Mesenteric fat pad (tissue), 1 donor: ENCODE results near the gene OLIG2. TPM values are rescaled to one million over a fixed set of nuclear protein-coding genes. Genes with fewer than 3 reads are reported as not detected.

Experiments used
- DNase-seq: peaks from one replicate; pipeline ENCODE4 v3.0.0-alpha.2; 2020; ENCODE audit warnings: low spot score
- total RNA-seq: library from RNA; stranded (reverse); fragmentation: NEBNext Ultra II Directional; extraction: Animal tissue kit (Norgen Biotek cat#: 25700); gene quantifications from one replicate; pipeline ENCODE4 v1.2.1, GENCODE V29; 2021
- donor health status: DM: yes; HTN: yes; CAD: no.

Gene OLIG2
- total RNA-seq, 1 donor from 2014 or later: not detected

DNA sequence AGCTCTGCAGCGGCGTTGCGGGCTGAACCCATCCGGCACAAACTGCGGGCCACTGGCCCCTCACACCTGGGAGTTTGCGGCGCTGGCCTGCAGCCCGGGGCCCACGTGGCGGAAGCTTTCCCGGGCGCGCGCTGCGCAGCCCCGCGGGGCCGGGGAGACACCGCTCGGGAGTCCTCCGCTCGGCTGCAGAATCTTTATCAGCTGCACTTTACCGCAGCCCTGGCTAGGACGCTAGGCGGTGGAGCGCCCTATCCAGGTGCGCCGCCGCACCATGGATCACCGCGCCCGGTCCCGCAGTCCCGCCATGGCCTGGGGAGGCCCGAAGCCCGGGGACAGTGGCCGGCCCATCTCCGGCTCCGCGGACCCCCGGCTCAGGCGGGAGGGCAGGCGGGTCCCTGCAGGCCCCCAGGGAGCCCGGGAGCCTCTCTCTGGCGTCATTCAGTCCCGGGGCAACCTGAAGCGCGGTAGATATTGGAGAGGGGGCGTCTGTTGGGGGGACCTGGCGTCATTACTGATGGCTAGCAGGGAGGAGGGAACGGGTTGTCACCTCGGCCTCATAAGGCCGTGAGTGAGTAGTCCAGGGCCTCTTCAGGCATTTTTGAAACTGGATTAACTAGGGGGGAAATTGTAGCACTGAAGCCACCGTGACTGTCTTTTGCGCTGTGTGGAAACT lies 5.7 kb upstream of the OLIG2 start:
- DNase-seq: no peak

DNA sequence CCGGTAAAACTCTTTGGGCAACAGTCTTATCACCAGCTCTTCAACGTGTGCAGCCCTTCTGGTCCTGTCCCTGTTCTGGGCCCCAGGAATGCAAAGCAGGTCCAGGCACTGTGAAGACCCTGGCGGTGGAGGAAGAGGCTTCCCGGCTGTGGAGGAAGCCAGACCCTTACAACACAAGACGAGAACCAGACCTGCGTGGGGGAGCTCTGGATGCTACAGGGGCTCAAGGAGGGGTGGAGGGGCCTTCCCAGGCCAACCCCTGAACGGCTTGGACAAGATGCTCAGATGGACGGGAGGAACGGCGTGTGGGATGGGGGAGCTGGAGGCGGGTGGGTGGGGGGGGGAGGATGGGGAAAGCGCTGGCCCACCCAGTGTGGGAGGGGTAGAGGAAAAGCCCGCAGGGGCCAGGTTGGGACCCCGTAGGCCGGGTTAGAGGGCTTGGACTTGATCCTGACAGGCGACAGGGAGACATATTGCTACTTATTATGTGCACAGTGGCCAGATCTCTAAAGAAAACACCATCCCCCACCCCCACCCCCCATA lies 5.1 kb upstream of the OLIG2 start:
- no peak for DNase-seq

DNA sequence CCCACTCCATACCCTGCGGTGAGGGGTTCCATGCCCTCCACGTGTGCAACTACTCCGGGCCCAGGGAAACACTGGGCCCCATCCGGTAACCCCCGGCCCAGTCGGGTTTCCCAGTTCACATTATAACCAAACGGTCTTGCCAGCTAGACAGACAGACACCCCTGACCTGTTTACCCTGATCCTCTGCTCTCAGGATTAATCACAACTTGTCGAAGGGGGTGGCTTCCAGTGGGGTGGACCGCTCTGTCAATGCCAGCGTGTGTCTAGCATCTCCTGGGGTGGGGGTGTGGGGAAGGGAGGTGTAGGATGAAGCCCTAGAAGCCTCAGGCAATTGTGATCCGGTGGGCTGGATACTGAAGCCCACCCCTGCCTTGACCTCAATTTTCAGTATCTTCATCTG lies 4.6 kb upstream of the OLIG2 start:
- DNase-seq: no peak

DNA sequence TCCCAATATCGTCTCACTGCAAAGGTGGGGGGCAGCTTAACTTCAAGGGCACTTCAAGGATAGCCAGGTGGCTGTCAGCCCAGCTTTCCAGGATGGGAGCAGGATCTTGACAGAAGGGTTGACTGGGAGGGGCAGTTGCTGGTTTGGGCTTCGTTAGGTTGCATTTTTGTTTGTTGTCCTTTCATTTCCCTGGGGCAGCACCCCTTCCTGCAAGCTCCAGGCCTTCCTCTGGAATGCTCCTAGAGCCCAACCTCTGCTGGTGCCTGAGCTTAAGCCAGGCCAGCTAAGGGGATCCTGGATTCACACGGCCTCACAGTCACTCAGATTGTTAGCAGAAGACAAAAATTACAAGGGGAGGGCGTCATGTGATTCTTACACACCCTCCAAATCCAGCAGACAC lies 4.1 kb upstream of the OLIG2 start:
- no peak for DNase-seq

DNA sequence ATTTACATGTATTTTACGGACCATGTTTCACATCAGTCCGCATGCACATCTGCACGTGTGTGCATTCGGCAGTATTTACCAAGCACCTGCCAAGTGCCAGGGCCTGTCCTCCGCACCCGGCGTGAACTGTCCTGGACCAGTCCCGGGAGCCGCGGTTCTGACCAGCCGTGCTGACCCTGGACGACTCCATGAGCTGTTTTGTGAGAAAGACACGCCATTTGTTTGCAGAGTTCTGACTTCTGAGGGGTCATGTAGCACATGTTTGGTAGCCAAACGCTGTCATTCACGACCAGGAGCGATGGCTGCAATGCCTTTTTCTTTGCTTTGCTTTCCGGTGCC lies 3.3 kb upstream of the OLIG2 start:
- no peak for DNase-seq

DNA sequence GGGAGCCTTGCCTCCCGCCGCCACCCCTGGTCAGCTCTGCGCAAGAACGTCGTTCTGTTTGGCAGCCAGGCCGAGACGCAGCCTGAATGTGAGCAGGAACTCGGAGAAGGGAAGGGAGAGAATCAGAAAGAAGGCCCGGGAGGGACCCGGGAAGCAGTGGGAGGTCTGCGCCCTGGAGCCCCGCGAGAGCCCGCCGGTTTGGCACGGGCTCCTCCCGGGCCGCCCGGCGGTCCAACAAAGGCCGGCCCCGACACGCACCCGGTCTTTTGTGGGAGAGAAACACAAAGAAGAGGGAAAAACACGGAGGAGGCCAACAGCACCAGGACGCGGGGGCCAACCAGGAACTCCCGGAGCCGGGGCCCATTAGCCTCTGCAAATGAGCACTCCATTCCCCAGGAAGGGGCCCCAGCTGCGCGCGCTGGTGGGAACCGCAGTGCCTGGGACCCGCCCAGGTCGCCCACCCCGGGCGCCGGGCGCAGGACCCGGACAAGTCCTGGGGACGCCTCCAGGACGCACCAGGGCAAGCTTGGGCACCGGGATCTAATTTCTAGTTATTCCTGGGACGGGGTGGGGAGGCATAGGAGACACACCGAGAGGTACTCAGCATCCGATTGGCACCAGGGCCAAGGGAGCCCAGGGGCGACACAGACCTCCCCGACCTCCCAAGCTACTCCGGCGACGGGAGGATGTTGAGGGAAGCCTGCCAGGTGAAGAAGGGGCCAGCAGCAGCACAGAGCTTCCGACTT lies 2.7 kb upstream of the OLIG2 start:
- no peak for DNase-seq

DNA sequence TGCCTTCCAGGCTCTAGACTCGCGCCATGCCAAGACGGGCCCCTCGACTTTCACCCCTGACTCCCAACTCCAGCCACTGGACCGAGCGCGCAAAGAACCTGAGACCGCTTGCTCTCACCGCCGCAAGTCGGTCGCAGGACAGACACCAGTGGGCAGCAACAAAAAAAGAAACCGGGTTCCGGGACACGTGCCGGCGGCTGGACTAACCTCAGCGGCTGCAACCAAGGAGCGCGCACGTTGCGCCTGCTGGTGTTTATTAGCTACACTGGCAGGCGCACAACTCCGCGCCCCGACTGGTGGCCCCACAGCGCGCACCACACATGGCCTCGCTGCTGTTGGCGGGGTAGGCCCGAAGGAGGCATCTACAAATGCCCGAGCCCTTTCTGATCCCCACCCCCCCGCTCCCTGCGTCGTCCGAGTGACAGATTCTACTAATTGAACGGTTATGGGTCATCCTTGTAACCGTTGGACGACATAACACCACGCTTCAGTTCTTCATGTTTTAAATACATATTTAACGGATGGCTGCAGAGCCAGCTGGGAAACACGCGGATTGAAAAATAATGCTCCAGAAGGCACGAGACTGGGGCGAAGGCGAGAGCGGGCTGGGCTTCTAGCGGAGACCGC lies 2.0 kb upstream of the OLIG2 start:
- no peak for DNase-seq

DNA sequence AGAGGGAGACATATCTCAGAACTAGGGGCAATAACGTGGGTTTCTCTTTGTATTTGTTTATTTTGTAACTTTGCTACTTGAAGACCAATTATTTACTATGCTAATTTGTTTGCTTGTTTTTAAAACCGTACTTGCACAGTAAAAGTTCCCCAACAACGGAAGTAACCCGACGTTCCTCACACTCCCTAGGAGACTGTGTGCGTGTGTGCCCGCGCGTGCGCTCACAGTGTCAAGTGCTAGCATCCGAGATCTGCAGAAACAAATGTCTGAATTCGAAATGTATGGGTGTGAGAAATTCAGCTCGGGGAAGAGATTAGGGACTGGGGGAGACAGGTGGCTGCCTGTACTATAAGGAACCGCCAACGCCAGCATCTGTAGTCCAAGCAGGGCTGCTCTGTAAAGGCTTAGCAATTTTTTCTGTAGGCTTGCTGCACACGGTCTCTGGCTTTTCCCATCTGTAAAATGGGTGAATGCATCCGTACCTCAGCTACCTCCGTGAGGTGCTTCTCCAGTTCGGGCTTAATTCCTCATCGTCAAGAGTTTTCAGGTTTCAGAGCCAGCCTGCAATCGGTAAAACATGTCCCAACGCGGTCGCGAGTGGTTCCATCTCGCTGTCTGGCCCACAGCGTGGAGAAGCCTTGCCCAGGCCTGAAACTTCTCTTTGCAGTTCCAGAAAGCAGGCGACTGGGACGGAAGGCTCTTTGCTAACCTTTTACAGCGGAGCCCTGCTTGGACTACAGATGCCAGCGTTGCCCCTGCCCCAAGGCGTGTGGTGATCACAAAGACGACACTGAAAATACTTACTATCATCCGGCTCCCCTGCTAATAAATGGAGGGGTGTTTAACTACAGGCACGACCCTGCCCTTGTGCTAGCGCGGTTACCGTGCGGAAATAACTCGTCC lies 1.3 kb upstream of the OLIG2 start:
- DNase-seq: no peak

DNA sequence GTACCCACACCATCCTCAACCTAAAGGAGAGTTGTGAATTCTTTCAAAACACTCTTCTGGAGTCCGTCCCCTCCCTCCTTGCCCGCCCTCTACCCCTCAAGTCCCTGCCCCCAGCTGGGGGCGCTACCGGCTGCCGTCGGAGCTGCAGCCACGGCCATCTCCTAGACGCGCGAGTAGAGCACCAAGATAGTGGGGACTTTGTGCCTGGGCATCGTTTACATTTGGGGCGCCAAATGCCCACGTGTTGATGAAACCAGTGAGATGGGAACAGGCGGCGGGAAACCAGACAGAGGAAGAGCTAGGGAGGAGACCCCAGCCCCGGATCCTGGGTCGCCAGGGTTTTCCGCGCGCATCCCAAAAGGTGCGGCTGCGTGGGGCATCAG lies 638 bp upstream of the OLIG2 start:
- DNase-seq: no peak

DNA sequence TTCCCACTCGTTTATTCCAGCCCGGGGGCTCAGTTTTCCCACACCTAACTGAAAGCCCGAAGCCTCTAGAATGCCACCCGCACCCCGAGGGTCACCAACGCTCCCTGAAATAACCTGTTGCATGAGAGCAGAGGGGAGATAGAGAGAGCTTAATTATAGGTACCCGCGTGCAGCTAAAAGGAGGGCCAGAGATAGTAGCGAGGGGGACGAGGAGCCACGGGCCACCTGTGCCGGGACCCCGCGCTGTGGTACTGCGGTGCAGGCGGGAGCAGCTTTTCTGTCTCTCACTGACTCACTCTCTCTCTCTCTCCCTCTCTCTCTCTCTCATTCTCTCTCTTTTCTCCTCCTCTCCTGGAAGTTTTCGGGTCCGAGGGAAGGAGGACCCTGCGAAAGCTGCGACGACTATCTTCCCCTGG lies 716 bp downstream of the OLIG2 start:
- no peak for DNase-seq

DNA sequence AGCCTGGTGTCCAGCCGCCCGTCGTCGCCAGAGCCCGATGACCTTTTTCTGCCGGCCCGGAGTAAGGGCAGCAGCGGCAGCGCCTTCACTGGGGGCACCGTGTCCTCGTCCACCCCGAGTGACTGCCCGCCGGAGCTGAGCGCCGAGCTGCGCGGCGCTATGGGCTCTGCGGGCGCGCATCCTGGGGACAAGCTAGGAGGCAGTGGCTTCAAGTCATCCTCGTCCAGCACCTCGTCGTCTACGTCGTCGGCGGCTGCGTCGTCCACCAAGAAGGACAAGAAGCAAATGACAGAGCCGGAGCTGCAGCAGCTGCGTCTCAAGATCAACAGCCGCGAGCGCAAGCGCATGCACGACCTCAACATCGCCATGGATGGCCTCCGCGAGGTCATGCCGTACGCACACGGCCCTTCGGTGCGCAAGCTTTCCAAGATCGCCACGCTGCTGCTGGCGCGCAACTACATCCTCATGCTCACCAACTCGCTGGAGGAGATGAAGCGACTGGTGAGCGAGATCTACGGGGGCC lies 1.2 kb downstream of the OLIG2 start:
- no peak for DNase-seq

DNA sequence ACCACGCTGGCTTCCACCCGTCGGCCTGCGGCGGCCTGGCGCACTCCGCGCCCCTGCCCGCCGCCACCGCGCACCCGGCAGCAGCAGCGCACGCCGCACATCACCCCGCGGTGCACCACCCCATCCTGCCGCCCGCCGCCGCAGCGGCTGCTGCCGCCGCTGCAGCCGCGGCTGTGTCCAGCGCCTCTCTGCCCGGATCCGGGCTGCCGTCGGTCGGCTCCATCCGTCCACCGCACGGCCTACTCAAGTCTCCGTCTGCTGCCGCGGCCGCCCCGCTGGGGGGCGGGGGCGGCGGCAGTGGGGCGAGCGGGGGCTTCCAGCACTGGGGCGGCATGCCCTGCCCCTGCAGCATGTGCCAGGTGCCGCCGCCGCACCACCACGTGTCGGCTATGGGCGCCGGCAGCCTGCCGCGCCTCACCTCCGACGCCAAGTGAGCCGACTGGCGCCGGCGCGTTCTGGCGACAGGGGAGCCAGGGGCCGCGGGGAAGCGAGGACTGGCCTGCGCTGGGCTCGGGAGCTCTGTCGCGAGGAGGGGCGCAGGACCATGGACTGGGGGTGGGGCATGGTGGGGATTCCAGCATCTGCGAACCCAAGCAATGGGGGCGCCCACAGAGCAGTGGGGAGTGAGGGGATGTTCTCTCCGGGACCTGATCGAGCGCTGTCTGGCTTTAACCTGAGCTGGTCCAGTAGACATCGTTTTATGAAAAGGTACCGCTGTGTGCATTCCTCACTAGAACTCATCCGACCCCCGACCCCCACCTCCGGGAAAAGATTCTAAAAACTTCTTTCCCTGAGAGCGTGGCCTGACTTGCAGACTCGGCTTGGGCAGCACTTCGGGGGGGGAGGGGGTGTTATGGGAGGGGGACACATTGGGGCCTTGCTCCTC lies 1.9 kb downstream of the OLIG2 start:
- no peak for DNase-seq

DNA sequence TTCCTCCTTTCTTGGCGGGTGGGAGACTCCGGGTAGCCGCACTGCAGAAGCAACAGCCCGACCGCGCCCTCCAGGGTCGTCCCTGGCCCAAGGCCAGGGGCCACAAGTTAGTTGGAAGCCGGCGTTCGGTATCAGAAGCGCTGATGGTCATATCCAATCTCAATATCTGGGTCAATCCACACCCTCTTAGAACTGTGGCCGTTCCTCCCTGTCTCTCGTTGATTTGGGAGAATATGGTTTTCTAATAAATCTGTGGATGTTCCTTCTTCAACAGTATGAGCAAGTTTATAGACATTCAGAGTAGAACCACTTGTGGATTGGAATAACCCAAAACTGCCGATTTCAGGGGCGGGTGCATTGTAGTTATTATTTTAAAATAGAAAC lies 2.5 kb downstream of the OLIG2 start:
- no peak for DNase-seq

DNA sequence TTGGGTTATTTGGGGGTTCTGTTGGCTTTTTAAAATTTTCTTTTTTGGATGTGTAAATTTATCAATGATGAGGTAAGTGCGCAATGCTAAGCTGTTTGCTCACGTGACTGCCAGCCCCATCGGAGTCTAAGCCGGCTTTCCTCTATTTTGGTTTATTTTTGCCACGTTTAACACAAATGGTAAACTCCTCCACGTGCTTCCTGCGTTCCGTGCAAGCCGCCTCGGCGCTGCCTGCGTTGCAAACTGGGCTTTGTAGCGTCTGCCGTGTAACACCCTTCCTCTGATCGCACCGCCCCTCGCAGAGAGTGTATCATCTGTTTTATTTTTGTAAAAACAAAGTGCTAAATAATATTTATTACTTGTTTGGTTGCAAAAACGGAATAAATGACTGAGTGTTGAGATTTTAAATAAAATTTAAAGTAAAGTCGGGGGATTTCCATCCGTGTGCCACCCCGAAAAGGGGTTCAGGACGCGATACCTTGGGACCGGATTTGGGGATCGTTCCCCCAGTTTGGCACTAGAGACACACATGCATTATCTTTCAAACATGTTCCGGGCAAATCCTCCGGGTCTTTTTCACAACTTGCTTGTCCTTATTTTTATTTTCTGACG lies 3.1 kb downstream of the OLIG2 start:
- DNase-seq: peak; percentile 75

DNA sequence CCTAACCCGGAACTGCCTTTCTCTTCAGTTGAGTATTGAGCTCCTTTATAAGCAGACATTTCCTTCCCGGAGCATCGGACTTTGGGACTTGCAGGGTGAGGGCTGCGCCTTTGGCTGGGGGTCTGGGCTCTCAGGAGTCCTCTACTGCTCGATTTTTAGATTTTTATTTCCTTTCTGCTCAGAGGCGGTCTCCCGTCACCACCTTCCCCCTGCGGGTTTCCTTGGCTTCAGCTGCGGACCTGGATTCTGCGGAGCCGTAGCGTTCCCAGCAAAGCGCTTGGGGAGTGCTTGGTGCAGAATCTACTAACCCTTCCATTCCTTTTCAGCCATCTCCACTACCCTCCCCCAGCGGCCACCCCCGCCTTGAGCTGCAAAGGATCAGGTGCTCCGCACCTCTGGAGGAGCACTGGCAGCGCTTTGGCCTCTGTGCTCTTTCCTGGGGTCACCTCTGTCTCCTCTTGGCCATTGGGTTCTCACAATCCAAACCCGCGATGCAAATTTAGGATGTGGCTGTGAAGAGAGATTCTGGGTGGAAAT lies 3.7 kb downstream of the OLIG2 start:
- no peak for DNase-seq

DNA sequence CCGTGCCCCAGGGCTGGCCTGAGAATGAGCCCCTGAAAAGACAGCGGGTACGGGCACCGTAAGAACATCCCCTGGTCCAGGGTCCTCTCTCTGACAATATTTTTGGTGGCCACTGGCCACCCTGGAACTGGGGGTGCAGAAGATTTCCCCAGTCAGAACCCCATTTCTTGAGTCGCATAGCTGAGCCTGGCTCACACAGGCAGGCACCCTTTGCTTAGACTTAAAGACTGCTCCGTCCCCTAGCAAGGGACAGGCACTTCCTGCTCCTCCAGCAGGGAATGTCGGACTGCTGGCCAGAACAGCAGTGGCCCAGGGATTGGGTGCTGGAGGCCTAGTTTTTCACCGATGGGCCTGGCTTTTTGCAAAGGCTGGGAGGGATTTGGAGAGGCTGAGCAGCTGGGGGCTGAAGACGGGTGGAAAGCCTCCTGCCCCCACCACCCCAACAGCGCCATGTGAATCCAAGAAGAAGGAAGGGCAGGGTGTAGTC lies 4.3 kb downstream of the OLIG2 start:
- DNase-seq: no peak

DNA sequence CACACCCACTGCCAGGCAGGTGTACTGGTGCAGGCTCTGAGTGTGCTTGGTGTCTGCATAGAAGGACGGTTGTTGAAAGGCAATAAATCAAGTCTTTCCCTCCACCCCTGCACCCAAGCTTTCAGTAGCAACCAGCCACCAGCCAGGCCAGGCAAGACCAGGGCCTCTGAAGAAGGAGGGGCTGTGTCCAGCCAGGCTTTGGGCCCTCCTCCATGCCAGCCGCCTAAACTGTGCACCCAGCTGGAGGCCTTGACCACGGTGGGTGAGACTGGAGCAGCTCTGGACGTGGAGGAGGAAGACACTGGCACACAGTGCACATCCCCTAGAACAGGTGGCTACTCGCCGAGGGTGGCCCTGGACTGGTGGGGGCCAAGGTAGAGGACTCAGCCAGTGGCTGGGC lies 4.9 kb downstream of the OLIG2 start:
- no peak for DNase-seq

DNA sequence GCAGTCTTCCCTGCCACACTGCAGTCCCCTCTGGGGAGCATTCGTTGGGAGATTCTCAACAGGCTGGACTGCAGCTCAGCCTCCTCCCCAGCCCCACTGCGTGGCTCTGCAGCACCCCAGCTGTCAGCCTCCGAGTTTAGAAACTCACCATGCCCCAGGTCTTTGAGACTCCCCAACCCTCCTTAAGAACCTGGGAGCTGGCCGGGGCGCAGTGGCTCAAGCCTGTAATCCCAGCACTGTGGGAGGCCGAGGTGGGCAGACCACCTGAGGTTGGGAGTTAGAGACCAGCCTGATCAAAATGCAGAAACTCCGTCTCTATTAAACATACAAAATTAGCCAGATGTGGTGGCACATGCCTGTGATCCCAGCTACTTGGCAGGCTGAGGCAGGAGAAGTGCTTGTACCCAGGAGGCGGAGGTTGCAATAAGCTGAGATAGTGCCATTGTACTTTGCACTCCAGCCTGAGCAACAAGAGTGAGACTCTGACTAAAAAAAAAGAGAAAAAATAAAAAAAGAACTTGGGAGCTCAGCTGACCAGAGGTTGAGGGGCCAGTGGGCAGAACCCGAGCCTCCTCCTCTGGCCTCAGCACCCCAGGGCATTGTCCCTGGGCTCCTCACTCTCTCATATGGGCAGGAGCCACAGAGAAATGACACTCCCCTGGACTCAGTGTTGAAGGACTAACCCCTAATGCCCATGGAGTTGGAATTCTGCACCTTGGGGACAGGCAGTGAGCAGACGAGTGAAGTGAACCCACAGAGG lies 5.6 kb downstream of the OLIG2 start:
- peak; percentile 51 for DNase-seq
